ENCODE measurements around the gene ABR.
"Not testable (repeated sequence)": the region's sequence is repeated elsewhere in the genome, so short reads cannot be mapped to it uniquely, and the experiment has no call there.

ABR gene

DNA sequence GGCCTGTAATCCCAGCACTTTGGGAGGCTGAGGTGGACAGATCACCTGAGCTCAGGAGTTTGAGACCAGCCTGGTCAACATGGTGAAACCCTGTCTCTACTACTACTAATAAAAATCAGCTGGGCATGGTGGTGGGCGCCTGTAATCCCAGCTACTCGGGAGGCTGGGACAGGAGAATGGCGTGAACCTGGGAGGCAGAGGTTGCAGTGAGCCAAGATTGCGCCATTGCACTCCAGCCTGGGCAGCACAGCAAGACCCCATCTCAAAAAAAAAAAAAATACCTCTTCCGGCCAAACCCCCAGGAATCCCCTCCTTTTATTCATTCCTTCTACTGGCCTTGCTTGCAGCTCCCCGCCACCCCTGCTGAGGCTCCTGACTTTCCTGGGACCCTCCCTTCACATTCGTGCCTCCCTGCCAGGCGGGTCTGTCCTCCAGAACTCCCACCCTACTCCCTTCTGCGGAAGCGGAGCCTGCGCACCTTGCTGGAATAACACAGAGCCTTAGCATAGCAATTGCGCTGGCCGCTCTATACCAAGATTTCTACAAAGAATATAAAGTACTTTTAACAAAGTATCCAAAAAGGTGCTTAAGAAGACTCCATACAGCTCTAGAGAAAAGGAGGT, 135.3 kb downstream of the ABR start:
- Histone ChIP-seq H3K4me1 (ENCODE audit: control insufficient read depth, insufficient read depth, low read depth, low read length) (peaks cover 19% of the 10 kb centered on the region), H3K36me3 (ENCODE audit: control insufficient read depth in 1 of 2, insufficient read depth in 2 of 2, low read depth in 1 of 2, low read length in 2 of 2) (peaks cover 49 to 75% of the 10 kb centered on the region in 2 experiments), H3K79me1 (replicated peaks; ENCODE audit: low read length, poor library complexity, severe bottlenecking) (peaks cover 45% of the 10 kb centered on the region), H3K4ac (ENCODE audit: low read depth in 1 of 2, low read length in 2 of 2) (peak overlapping the region in 1 of 2 experiments; percentile 12), H4K8ac (ENCODE audit: low read length) (peak overlapping the region; percentile 62)
- not testable (repeated sequence) for H2BK120ac ChIP-seq (ENCODE audit: low read depth, low read length); H2AK5ac ChIP-seq (ENCODE audit: low read length, severe bottlenecking); H3K4me3 ChIP-seq (ENCODE audit: insufficient read depth in 1 of 2, low read depth in 1 of 2, low read length in 2 of 2); H3K9me3 ChIP-seq (ENCODE audit: control insufficient read depth, low read length); H3K27ac ChIP-seq (ENCODE audit: low read length, poor library complexity, severe bottlenecking); H3K23ac ChIP-seq (ENCODE audit: low read length in 2 of 2); H3K4me2 ChIP-seq (ENCODE audit: low read length, poor library complexity, severe bottlenecking); H4K91ac ChIP-seq (ENCODE audit: low read length); H3K9ac ChIP-seq (ENCODE audit: low read length); H3K18ac ChIP-seq (ENCODE audit: low read depth in 1 of 2, low read length in 2 of 2); H2BK15ac ChIP-seq (ENCODE audit: low read depth, poor library complexity, severe bottlenecking); H2AFZ ChIP-seq (ENCODE audit: low read depth, low read length); H3K27me3 ChIP-seq (ENCODE audit: control insufficient read depth in 1 of 2, insufficient read depth in 1 of 2, low read length in 2 of 2); H2BK12ac ChIP-seq (ENCODE audit: low read length in 2 of 2); H2BK5ac ChIP-seq (ENCODE audit: low read depth, low read length, poor library complexity, severe bottlenecking); DNase-seq; H3K14ac ChIP-seq (ENCODE audit: low read length in 2 of 2)
- 96% methylated on average over 8 of the region's 13 CpGs for WGBS

GRCh38 chr17:1043601-1044251, 136.1 kb downstream of the ABR start:
- peaks cover 44 to 77% of the 10 kb centered on the region in 2 experiments for H3K36me3 ChIP-seq (ENCODE audit: control insufficient read depth in 1 of 2, insufficient read depth in 2 of 2, low read depth in 1 of 2, low read length in 2 of 2)
- peak overlapping the region in 1 of 2 experiments; percentile 92 for H2BK12ac ChIP-seq (ENCODE audit: low read length in 2 of 2)
- H3K23ac ChIP-seq (ENCODE audit: low read length in 2 of 2), result peak overlapping the region in 1 of 2 experiments; percentile 19
- H3K27ac ChIP-seq (ENCODE audit: low read length, poor library complexity, severe bottlenecking), result no peak overlapping the region
- DNase-seq, result peak; percentile 82
- H2BK5ac ChIP-seq (ENCODE audit: low read depth, low read length, poor library complexity, severe bottlenecking), result no peak overlapping the region
- H2AFZ ChIP-seq (ENCODE audit: low read depth, low read length), result no peak overlapping the region
- peaks cover 48% of the 10 kb centered on the region for H3K79me1 ChIP-seq (replicated peaks; ENCODE audit: low read length, poor library complexity, severe bottlenecking)
- H3K4me1 ChIP-seq (ENCODE audit: control insufficient read depth, insufficient read depth, low read depth, low read length), result peaks cover 25% of the 10 kb centered on the region
- no peak overlapping the region for H2BK120ac ChIP-seq (ENCODE audit: low read depth, low read length)
- no peak overlapping the region for H3K4me3 ChIP-seq (ENCODE audit: insufficient read depth in 1 of 2, low read depth in 1 of 2, low read length in 2 of 2)
- no peak overlapping the region for H4K91ac ChIP-seq (ENCODE audit: low read length)
- H3K27me3 ChIP-seq (ENCODE audit: control insufficient read depth in 1 of 2, insufficient read depth in 1 of 2, low read length in 2 of 2), result no peaks in the 10 kb centered on the region
- no peak overlapping the region for H3K4me2 ChIP-seq (ENCODE audit: low read length, poor library complexity, severe bottlenecking)
- H3K14ac ChIP-seq (ENCODE audit: low read length in 2 of 2), result peak overlapping the region in 1 of 2 experiments; percentile 92
- peak overlapping the region; percentile 56 to 97 for H3K18ac ChIP-seq (ENCODE audit: low read depth in 1 of 2, low read length in 2 of 2)
- H3K9ac ChIP-seq (ENCODE audit: low read length), result no peak overlapping the region
- no peak overlapping the region for H2AK5ac ChIP-seq (ENCODE audit: low read length, severe bottlenecking)
- 33% methylated on average over 21 of the region's 21 CpGs for WGBS
- H4K8ac ChIP-seq (ENCODE audit: low read length), result peak overlapping the region; percentile 83
- no peak overlapping the region for H2BK15ac ChIP-seq (ENCODE audit: low read depth, poor library complexity, severe bottlenecking)
- no peaks in the 10 kb centered on the region for H3K9me3 ChIP-seq (ENCODE audit: control insufficient read depth, low read length)
- H3K4ac ChIP-seq (ENCODE audit: low read depth in 1 of 2, low read length in 2 of 2), result peak overlapping the region in 1 of 2 experiments; percentile 79

GRCh38 chr17:1042486-1042885, 137.3 kb downstream of the ABR start:
- no peaks in the 10 kb centered on the region for H3K9me3 ChIP-seq (ENCODE audit: control insufficient read depth, low read length)
- H3K14ac ChIP-seq (ENCODE audit: low read length in 2 of 2), result no peak overlapping the region
- H3K27me3 ChIP-seq (ENCODE audit: control insufficient read depth in 1 of 2, insufficient read depth in 1 of 2, low read length in 2 of 2), result no peaks in the 10 kb centered on the region
- WGBS, result 95% methylated on average over 19 of the region's 19 CpGs
- DNase-seq, result no peak
- H3K36me3 ChIP-seq (ENCODE audit: control insufficient read depth in 1 of 2, insufficient read depth in 2 of 2, low read depth in 1 of 2, low read length in 2 of 2), result peaks cover 38 to 77% of the 10 kb centered on the region in 2 experiments
- H4K8ac ChIP-seq (ENCODE audit: low read length), result no peak overlapping the region
- no peak overlapping the region for H3K4ac ChIP-seq (ENCODE audit: low read depth in 1 of 2, low read length in 2 of 2)
- no peak overlapping the region for H2AFZ ChIP-seq (ENCODE audit: low read depth, low read length)
- H3K4me1 ChIP-seq (ENCODE audit: control insufficient read depth, insufficient read depth, low read depth, low read length), result peaks cover 22% of the 10 kb centered on the region
- no peak overlapping the region for H3K4me3 ChIP-seq (ENCODE audit: insufficient read depth in 1 of 2, low read depth in 1 of 2, low read length in 2 of 2)
- no peak overlapping the region for H2BK15ac ChIP-seq (ENCODE audit: low read depth, poor library complexity, severe bottlenecking)
- H3K23ac ChIP-seq (ENCODE audit: low read length in 2 of 2), result no peak overlapping the region
- H3K4me2 ChIP-seq (ENCODE audit: low read length, poor library complexity, severe bottlenecking), result no peak overlapping the region
- H2BK5ac ChIP-seq (ENCODE audit: low read depth, low read length, poor library complexity, severe bottlenecking), result no peak overlapping the region
- H4K91ac ChIP-seq (ENCODE audit: low read length), result peak overlapping the region; percentile 12
- H3K18ac ChIP-seq (ENCODE audit: low read depth in 1 of 2, low read length in 2 of 2), result no peak overlapping the region
- peaks cover 56% of the 10 kb centered on the region for H3K79me1 ChIP-seq (replicated peaks; ENCODE audit: low read length, poor library complexity, severe bottlenecking)
- no peak overlapping the region for H2BK12ac ChIP-seq (ENCODE audit: low read length in 2 of 2)
- H2AK5ac ChIP-seq (ENCODE audit: low read length, severe bottlenecking), result no peak overlapping the region
- no peak overlapping the region for H3K9ac ChIP-seq (ENCODE audit: low read length)
- H2BK120ac ChIP-seq (ENCODE audit: low read depth, low read length), result no peak overlapping the region
- H3K27ac ChIP-seq (ENCODE audit: low read length, poor library complexity, severe bottlenecking), result no peak overlapping the region

DNA sequence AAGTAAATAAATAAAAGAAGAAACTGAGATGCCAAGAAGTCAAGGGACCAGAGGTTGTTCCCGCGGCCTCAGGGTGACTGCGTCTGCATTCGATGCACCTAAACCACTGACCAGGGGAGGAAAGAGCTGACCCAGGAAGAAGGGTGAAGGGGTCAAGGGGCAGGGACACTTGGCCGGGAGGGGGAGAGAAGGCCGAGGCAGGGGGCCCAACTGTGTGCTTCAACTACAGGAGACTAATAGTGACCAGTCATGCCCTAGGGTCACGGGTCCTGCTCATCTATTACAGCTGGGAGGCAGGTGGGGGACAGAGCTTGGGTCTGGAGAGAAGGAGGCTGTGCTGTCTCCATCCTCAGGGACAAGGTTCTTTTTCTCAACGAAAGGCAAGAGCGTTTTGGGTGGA, 138.0 kb downstream of the ABR start:
- Histone ChIP-seq H2BK15ac (ENCODE audit: low read depth, poor library complexity, severe bottlenecking) (no peak overlapping the region), H3K4me3 (ENCODE audit: insufficient read depth in 1 of 2, low read depth in 1 of 2, low read length in 2 of 2) (no peak overlapping the region), H3K9me3 (ENCODE audit: control insufficient read depth, low read length) (no peaks in the 10 kb centered on the region), H3K9ac (ENCODE audit: low read length) (no peak overlapping the region), H3K27me3 (ENCODE audit: control insufficient read depth in 1 of 2, insufficient read depth in 1 of 2, low read length in 2 of 2) (no peaks in the 10 kb centered on the region), H2BK5ac (ENCODE audit: low read depth, low read length, poor library complexity, severe bottlenecking) (no peak overlapping the region), H3K23ac (ENCODE audit: low read length in 2 of 2) (no peak overlapping the region), H2BK12ac (ENCODE audit: low read length in 2 of 2) (no peak overlapping the region), H3K79me1 (replicated peaks; ENCODE audit: low read length, poor library complexity, severe bottlenecking) (peaks cover 61% of the 10 kb centered on the region), H2AK5ac (ENCODE audit: low read length, severe bottlenecking) (no peak overlapping the region), H3K36me3 (ENCODE audit: control insufficient read depth in 1 of 2, insufficient read depth in 2 of 2, low read depth in 1 of 2, low read length in 2 of 2) (peaks cover 38 to 78% of the 10 kb centered on the region in 2 experiments), H2BK120ac (ENCODE audit: low read depth, low read length) (no peak overlapping the region), H3K4me1 (ENCODE audit: control insufficient read depth, insufficient read depth, low read depth, low read length) (peaks cover 18% of the 10 kb centered on the region), H3K27ac (ENCODE audit: low read length, poor library complexity, severe bottlenecking) (no peak overlapping the region), H3K18ac (ENCODE audit: low read depth in 1 of 2, low read length in 2 of 2) (no peak overlapping the region), H4K8ac (ENCODE audit: low read length) (no peak overlapping the region), H4K91ac (ENCODE audit: low read length) (peak overlapping the region; percentile 59), H3K14ac (ENCODE audit: low read length in 2 of 2) (no peak overlapping the region), H3K4ac (ENCODE audit: low read depth in 1 of 2, low read length in 2 of 2) (no peak overlapping the region), H3K4me2 (ENCODE audit: low read length, poor library complexity, severe bottlenecking) (no peak overlapping the region), H2AFZ (ENCODE audit: low read depth, low read length) (no peak overlapping the region)
- no peak for DNase-seq
- WGBS, result 91% methylated on average over 9 of the region's 9 CpGs
